Measurements from ENCODE around the gene PRIM2.
"Not testable (repeated sequence)": the region's sequence is repeated elsewhere in the genome, so short reads cannot be mapped to it uniquely, and the experiment has no call there.

DNA sequence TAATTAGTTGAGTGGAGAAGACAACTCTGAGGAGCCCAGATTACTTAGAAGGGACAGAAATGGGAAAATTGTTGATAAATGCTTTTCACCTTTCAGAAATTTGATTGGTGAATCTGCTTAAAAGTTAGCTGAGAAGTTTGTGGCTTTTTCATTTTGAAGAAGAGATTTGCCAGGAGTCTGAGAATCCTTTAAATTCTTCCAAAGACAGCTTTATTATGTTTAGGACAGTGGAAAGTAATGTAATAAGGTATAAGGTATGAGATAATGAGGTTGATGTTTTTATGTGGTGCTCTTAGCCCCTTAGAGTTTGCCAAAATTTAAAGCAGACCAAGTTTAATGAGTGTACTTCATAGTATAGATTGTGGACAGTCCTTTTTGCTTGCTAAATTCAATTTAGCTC is 42.3 kb downstream of the PRIM2 start:
- not testable (repeated sequence) for TF ChIP-seq CTCF, POLR2AphosphoS5, POLR2A, EP300 (IDR thresholded peaks at IDR 0.05)
